Mucosa of stomach (tissue), 1 donor: ENCODE measurements around the gene TJP2.

Source experiments
- H3K27me3 ChIP-seq: one replicate; pipeline ENCODE4 v1.7.0; 2013; ENCODE audit warnings: mild to moderate bottlenecking, low read length; ENCODE audit not compliant: control insufficient read depth, insufficient read depth
- H3K36me3 ChIP-seq: one replicate; pipeline ENCODE4 v1.7.0; 2013; ENCODE audit warnings: low read length; ENCODE audit not compliant: control insufficient read depth, insufficient read depth
- H3K4me1 ChIP-seq: one replicate; pipeline ENCODE4 v1.7.0; 2013; ENCODE audit warnings: mild to moderate bottlenecking, low read length; ENCODE audit not compliant: control insufficient read depth, insufficient read depth
- H3K4me3 ChIP-seq: one replicate; pipeline ENCODE4 v1.7.0; 2013; ENCODE audit warnings: low read length
- H3K9ac ChIP-seq: one replicate; pipeline ENCODE4 v1.7.0; 2013; ENCODE audit warnings: mild to moderate bottlenecking, low read length, moderate library complexity
- H3K9me3 ChIP-seq: one replicate; pipeline ENCODE4 v1.7.0; 2013; ENCODE audit warnings: mild to moderate bottlenecking, low read length, moderate library complexity; ENCODE audit not compliant: control insufficient read depth
- donor health status: Pancreatic carcinoma.

Gene TJP2

DNA sequence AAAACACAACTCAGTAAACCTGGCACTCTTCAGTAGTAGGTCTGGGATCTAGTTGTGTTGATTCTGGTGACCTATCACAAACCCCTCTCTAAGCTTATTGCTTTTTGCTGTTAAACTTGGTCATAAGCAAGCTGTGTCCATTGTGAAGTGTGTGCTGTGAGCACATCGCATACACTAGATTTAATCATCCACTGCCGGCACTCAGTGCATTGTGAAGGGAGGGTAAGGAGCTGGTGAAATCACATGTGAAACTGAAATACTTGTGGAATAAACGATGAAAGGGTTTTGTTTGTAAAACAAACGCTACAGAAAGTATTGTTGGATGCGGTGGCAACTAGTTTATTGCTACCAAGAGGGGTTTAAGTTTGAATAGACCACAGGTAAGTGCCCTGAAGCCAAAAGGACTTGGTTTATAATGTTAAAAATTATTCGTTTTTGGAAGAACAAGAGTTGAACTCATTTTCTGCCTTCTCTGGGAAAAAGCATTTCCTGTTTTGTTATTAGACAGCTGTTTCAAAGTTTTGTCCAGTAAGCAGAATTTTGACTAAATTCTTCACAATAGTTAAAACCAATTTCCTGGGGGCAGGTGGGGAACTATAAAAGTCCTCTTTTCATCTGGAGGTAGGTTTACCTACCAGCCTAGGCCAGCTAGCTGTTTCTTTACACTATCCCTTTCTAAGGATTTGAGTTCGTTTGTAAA, 24.6 kb downstream of the TJP2 start:
- no peaks in the 10 kb centered on the region for H3K9me3 ChIP-seq
- H3K36me3 ChIP-seq, result no peaks in the 10 kb centered on the region
- H3K4me3 ChIP-seq, result no peak overlapping the region
- peaks cover 42% of the 10 kb centered on the region for H3K4me1 ChIP-seq
- no peaks in the 10 kb centered on the region for H3K27me3 ChIP-seq
- H3K9ac ChIP-seq, result no peak overlapping the region

DNA sequence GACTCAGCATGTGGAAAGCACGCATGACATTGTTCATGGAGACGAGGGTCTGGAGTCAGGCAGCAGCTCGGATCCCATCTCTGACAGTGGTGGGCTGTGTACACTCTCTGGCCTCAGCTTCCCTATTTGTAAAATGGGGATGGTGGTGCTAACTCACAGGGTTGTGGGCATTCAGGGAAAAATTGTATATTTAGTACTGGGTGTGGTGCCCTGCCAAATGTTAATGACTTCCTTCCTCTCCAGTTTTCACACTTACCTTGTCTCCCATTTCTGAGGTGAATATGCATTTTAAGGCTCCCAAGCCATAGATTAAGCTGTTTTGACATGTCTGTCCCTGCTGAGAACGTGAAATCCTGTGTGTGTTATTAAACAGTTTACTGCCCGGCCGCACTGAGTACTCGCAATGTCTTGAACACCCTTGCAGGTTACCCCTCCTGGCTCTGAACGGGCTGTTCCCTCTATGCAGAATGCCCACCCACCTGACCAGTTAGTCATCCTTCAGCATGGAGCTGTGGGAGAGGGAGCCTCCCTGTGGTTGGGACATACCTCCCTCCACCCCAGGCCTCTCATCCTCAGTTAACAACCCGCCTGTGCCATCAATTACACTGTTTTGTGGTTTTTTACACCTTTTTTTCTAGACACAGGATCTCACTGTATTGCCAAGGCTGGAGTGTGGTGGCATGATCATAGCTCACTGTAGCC, 25.8 kb downstream of the TJP2 start:
- Histone ChIP-seq H3K27me3 (no peaks in the 10 kb centered on the region), H3K36me3 (no peaks in the 10 kb centered on the region), H3K4me1 (peaks cover 42% of the 10 kb centered on the region), H3K4me3 (no peak overlapping the region), H3K9me3 (no peaks in the 10 kb centered on the region), H3K9ac (no peak overlapping the region)

DNA sequence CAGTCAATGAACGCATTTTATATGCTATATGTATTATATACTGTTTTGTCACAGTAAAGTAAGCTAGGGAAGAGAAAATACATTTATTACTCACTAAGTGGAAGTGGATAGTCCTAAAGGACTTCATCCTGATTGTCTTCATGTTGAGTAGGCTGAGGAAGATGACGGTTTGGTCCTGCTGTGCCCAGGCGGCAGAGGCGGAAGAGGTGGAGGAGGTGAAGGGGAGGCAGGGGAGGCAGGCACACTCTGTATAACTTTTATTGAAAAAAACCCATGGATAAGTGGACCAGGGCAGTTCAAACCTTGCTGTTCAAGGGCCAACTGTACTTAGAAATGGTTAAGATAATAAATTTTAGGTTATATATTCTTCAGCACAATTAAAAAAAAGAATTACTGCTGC, 28.5 kb downstream of the TJP2 start:
- Histone ChIP-seq H3K9ac (no peak overlapping the region), H3K4me1 (peaks cover 29% of the 10 kb centered on the region), H3K36me3 (no peaks in the 10 kb centered on the region), H3K9me3 (no peaks in the 10 kb centered on the region), H3K4me3 (no peak overlapping the region), H3K27me3 (no peaks in the 10 kb centered on the region)

DNA sequence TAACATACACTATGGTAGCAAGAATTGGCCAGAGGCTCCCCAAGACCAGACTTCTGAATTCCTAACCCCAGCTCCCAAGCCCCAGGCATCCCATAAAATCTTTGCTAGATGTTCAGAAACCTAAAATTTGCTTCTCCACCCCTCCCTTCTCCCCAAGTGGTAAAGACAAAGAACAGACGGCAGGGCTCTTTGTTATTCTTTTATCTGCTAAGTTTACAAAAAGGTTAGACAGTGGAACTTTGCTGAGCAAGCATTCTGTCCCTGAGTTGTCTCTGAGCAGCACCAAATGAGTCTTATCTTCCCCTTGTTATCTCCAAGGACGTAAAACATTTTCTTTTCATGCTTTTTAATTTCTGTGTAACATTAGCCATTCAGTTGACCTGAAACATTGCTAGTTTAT, 30.2 kb downstream of the TJP2 start:
- peaks cover 21% of the 10 kb centered on the region for H3K4me1 ChIP-seq
- no peak overlapping the region for H3K9ac ChIP-seq

DNA sequence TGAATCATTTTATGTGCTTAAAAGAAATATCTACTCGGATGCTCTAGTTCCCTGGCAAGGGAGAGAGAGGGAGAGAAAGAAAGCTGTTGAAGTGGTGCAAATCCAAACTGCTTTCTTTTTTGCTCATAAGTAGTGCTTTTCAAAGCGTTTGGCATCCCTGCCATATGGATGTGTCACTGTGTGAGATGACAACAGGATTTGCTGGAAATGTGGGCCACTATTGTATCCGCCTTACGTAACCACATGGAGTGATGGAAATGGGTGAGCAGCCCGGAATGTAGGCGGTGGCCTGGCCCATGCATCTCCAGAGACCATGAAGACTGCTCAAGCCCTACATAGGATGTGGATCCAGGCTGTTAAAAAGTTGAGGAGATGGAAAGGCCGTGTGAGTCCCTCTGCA, 30.8 kb downstream of the TJP2 start:
- peaks cover 15% of the 10 kb centered on the region for H3K4me1 ChIP-seq
- H3K27me3 ChIP-seq, result no peaks in the 10 kb centered on the region
- H3K36me3 ChIP-seq, result no peaks in the 10 kb centered on the region
- H3K9ac ChIP-seq, result no peak overlapping the region
- H3K9me3 ChIP-seq, result no peaks in the 10 kb centered on the region
- H3K4me3 ChIP-seq, result no peak overlapping the region

More for the DNA sequence above, 30.2 kb downstream of the TJP2 start:
- H3K36me3 ChIP-seq, result no peaks in the 10 kb centered on the region
- H3K27me3 ChIP-seq, result no peaks in the 10 kb centered on the region
- H3K4me3 ChIP-seq, result no peak overlapping the region
- H3K9me3 ChIP-seq, result no peaks in the 10 kb centered on the region

DNA sequence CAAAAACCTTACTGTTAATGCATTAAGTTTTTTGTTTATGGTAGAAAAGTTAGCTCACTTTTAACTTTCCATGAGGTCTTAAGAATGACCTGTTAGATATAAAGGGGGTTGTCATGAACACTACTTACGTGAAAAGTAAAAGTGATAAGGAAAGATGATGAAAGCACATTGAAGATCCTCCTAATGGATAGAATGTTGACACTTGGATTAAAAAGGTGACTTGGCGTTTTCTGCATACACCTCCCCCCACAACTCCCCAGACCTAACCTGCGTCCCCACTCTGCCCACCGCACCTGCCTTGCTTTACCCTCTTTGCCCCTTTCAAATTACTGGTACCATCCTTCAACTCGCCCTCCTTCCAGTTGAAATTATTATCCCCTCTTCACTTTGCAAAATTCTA, 32.0 kb downstream of the TJP2 start:
- Histone ChIP-seq H3K4me1 (peaks cover 9% of the 10 kb centered on the region), H3K4me3 (no peak overlapping the region), H3K9me3 (no peaks in the 10 kb centered on the region), H3K9ac (no peak overlapping the region), H3K36me3 (no peaks in the 10 kb centered on the region), H3K27me3 (no peaks in the 10 kb centered on the region)

DNA sequence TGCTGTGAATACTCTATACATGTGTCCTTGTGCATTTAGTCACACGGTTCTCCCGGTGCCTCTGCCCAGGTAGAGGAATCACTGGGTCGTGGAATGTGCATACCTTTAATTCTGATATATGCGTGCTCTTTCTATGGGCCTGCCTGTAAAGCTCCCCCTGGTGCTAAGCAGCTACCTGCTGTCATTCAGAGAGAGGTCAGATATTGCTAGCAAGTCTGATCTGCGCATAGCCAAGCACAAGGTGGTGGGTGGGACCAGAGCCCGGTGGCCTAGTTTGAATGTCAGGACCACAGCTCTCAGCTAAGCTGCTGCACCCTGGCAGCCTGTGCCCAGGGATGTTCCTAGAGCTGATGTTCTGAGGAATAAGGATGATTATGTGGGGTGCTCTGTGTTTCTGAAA, 33.4 kb downstream of the TJP2 start:
- no peaks in the 10 kb centered on the region for H3K27me3 ChIP-seq
- H3K4me3 ChIP-seq, result no peak overlapping the region
- H3K36me3 ChIP-seq, result no peaks in the 10 kb centered on the region
- no peaks in the 10 kb centered on the region for H3K9me3 ChIP-seq
- peaks cover 6% of the 10 kb centered on the region for H3K4me1 ChIP-seq
- no peak overlapping the region for H3K9ac ChIP-seq

DNA sequence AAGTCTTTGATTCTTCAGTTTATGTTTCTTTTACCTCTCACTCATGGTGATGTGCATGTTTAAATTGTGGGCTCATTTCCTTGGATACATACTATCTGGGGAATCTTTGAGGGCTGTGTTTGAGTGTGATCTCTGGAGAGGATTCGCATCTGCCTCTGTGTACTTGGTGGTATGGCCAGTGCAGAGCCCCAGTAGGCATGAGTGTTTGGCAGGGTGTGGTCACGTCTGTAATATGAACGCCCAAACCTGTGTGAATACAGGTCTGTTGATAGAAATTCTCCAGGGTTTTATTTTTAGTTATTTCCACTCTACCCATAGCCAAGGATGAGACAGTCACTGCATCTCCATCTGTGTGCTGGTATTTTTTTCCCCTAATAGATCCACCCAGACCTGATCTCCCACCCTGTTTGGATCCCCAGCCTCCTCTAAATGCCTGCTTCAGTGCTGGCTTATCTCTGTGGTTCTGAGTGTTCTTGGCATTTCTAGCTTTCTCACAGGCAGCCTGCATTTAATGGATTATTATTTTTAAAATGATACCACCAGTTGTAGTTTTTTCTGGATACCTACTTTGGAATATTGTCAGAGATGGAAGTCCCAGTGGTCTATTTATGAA, 37.5 kb downstream of the TJP2 start:
- Histone ChIP-seq H3K27me3 (no peaks in the 10 kb centered on the region), H3K4me1 (peaks cover 5% of the 10 kb centered on the region), H3K9me3 (no peaks in the 10 kb centered on the region), H3K9ac (no peak overlapping the region), H3K4me3 (no peak overlapping the region), H3K36me3 (no peaks in the 10 kb centered on the region)

DNA sequence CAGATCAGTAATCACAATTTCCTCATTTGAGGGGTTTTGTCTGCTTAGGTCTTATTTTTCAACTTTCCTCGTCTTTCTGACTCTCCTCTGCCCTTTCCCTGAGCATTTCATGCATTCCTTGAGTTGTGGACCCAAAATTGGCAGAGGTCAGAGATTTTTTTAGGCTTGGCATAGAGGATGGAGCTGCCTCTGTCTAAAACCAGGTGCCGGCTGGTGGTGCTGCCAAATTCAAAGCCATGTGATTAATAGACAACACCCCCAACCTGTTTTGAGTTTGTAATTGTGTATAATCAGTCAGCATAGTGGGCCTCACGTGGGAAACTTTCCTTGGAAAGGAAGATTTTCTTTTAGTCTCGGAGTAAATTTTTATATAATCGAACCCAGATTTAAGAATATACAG, 39.6 kb downstream of the TJP2 start:
- H3K36me3 ChIP-seq, result no peaks in the 10 kb centered on the region
- H3K9me3 ChIP-seq, result no peaks in the 10 kb centered on the region
- H3K4me3 ChIP-seq, result no peak overlapping the region
- no peaks in the 10 kb centered on the region for H3K27me3 ChIP-seq
- no peak overlapping the region for H3K9ac ChIP-seq
- H3K4me1 ChIP-seq, result peaks cover 5% of the 10 kb centered on the region

DNA sequence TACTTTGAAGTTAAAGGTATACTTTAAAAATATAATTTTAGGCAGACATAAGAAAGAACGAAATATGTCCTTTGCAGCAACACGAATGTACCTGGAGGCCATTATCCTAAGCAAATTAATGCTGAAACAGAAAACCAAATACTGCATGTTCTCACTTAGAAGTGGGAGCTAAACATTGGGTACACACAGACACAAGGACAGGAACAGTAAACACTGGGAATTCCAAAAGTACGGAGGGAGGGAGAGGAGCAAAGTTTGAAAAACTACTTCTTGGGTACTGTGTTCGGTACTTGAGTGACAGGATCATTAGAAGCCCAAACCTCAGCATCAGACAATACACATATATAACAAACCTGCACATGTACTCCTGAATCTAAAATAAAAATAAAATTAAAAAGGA, 40.9 kb downstream of the TJP2 start:
- H3K36me3 ChIP-seq, result no peaks in the 10 kb centered on the region
- H3K4me1 ChIP-seq, result peaks cover 5% of the 10 kb centered on the region
- no peaks in the 10 kb centered on the region for H3K9me3 ChIP-seq
- H3K4me3 ChIP-seq, result no peak overlapping the region
- H3K9ac ChIP-seq, result no peak overlapping the region
- no peaks in the 10 kb centered on the region for H3K27me3 ChIP-seq

DNA sequence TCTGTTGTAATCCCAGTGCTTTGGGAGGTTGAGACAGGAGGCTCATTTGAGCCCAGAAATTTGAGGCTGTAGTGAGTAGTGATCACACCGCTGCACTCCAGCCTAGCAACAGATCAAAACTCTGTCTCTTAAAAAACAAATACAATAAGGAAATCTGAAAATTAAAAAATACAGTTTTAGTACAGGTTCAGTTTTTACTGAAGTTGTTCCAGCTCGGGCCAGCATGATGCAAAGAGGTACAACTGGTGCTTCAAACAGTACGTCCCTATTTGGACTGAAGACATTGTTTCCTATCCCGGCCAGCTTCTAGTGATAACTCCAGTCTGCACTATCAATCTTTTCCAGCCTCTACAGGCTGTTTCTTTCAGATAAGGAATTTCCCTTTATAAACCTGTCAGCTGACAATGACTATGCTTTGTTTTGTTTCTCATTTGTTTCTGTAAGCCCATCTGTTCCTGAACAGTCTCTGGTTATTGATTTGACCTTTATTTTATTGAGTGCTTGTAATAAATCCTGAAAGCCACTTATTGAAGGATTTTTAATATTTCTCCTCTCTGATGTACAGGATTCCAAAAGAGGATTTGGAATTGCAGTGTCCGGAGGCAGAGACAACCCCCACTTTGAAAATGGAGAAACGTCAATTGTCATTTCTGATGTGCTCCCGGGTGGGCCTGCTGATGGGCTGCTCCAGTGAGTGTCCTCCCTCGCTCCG, 41.9 kb downstream of the TJP2 start:
- Histone ChIP-seq H3K9me3 (no peaks in the 10 kb centered on the region), H3K4me3 (no peak overlapping the region), H3K4me1 (peaks cover 5% of the 10 kb centered on the region), H3K9ac (no peak overlapping the region), H3K27me3 (no peaks in the 10 kb centered on the region), H3K36me3 (no peaks in the 10 kb centered on the region)

DNA sequence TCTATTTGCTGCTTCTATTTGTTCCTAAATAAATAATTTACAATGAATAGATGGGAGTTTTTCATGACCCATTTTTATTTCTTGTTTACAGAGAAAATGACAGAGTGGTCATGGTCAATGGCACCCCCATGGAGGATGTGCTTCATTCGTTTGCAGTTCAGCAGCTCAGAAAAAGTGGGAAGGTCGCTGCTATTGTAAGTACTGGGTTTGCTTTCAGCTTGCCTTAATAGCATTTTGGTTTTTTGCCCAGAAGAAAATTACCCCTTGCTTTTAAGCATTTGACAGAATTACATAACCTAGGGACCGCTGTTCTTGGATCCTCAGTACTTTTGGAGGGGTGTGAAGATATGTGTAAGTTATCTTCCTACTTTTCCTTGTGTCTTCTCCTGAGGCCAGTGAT, 44.1 kb downstream of the TJP2 start:
- H3K27me3 ChIP-seq, result no peaks in the 10 kb centered on the region
- peaks cover 5% of the 10 kb centered on the region for H3K4me1 ChIP-seq
- no peak overlapping the region for H3K9ac ChIP-seq
- no peaks in the 10 kb centered on the region for H3K9me3 ChIP-seq
- H3K4me3 ChIP-seq, result no peak overlapping the region
- peaks cover 4% of the 10 kb centered on the region for H3K36me3 ChIP-seq
